Fibroblast of mammary gland (primary cell): ENCODE data around the gene CDK18.

Experiments used
- DNase-seq: peaks from one replicate; pipeline ENCODE4 v3.0.0-alpha.2; 2010; ENCODE audit warnings: low read depth
- H3K4me3 ChIP-seq: 2 replicates; pipeline ENCODE4 v1.5.1; 2011; ENCODE audit warnings: low read depth, mild to moderate bottlenecking, low read length, moderate library complexity; ENCODE audit not compliant: control insufficient read depth
- TF ChIP-seq, protein P1 (sequence below): conservative IDR thresholded peaks from 2 replicates; pipeline ENCODE4 v1.5.1; 2011; ENCODE audit warnings: low read depth, low read length, inconsistent platforms; ENCODE audit not compliant: control insufficient read depth, insufficient read depth

The CDK18 gene

DNA sequence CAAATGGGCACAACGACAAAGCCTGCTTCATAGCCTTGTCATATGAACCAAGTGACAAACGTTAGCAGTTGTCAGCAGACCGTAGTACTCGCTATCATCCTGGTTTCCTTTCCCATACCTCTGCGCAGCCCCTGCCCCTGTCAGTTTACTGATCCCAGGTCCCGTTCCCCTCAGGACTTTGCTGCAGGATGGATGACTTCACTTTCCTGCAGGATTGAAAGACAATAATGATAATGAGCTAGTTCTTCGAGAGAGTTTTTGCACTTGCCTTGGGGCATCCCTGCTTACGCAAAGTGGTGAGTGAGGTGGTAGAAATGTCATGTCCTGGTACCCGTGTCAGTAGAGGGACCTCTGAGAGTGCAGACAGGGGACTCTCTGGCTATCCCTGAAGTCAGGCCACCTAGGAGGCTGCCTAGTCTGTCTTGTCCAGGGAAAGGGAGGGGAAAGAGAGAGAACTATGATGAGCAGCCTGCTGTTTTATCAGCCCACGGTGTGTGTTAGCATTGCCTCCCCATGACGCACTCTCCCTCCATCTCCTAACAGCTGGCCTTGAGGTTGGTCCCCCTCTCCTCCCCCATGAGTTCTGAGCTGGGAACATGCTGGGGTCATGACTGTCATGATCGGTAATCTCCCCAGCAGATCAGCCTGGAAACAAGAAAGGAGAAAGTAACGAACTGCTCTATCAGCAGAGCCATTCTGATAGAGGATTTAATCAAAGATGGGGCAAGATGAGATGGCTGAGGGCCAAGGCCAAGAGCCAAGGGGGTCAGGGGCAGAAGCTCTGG lies 73.6 kb downstream of the CDK18 start:
- peak; percentile 18 for DNase-seq
- H3K4me3 ChIP-seq, result no peak overlapping the region
- TF ChIP-seq, protein P1, sequence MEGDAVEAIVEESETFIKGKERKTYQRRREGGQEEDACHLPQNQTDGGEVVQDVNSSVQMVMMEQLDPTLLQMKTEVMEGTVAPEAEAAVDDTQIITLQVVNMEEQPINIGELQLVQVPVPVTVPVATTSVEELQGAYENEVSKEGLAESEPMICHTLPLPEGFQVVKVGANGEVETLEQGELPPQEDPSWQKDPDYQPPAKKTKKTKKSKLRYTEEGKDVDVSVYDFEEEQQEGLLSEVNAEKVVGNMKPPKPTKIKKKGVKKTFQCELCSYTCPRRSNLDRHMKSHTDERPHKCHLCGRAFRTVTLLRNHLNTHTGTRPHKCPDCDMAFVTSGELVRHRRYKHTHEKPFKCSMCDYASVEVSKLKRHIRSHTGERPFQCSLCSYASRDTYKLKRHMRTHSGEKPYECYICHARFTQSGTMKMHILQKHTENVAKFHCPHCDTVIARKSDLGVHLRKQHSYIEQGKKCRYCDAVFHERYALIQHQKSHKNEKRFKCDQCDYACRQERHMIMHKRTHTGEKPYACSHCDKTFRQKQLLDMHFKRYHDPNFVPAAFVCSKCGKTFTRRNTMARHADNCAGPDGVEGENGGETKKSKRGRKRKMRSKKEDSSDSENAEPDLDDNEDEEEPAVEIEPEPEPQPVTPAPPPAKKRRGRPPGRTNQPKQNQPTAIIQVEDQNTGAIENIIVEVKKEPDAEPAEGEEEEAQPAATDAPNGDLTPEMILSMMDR, result no peak

DNA sequence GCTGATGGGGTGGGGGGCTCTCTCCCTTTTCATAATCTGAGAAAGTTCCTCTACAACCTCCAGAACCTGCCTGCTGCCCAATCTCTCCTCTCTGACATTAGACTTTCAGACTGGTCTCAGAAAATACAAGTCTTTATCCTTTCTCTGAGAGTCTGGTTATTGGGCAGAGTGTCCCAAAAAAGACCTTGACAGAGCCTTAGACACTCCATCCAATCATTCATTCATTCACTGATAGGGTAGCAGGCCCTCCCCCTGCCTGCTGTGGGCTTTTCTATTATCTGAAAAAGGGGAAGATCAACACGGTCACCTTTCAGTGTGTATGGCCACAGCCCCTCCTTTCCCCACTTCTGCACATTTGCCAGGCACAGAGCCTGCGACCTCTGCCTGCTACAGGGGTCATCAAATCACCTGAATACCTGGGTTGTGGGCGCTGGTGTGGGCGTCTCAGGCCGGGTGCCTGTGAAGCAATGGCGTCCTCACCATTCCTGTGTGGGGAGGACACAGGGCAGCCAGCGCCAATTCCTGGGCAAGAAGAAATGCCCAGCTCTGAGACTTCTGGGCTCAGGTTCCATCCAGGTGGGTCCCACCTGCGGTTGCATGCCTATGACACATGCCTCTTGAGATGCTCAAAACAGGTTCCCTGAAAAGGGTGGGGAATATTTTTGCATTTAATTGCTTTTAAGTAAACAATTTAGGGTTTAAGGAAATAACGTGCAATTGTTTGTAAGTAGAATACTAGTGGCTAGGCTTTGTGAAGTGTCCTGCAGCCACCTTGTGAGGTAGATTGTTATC lies 74.5 kb downstream of the CDK18 start:
- no peak overlapping the region for H3K4me3 ChIP-seq
- TF ChIP-seq, protein P1, result no peak
- no peak for DNase-seq

DNA sequence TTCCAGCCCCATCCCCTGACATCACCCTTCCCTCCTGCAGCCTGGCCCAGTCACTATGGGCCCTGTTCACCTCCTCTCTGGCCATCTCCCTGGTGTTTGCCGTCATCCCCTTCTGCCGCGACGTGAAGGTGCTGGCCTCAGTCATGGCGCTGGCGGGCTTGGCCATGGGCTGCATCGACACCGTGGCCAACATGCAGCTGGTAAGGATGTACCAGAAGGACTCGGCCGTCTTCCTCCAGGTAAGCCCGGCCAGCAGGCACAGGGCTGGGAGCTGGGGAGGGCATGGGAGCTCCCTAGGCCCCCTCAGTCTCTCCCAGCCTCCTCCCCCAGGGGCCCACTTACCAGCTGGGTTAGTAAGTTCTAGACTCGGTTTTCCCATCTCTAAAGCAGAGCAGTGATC lies 75.2 kb downstream of the CDK18 start:
- no peak for DNase-seq
- TF ChIP-seq, protein P1, result no peak
- no peak overlapping the region for H3K4me3 ChIP-seq

DNA sequence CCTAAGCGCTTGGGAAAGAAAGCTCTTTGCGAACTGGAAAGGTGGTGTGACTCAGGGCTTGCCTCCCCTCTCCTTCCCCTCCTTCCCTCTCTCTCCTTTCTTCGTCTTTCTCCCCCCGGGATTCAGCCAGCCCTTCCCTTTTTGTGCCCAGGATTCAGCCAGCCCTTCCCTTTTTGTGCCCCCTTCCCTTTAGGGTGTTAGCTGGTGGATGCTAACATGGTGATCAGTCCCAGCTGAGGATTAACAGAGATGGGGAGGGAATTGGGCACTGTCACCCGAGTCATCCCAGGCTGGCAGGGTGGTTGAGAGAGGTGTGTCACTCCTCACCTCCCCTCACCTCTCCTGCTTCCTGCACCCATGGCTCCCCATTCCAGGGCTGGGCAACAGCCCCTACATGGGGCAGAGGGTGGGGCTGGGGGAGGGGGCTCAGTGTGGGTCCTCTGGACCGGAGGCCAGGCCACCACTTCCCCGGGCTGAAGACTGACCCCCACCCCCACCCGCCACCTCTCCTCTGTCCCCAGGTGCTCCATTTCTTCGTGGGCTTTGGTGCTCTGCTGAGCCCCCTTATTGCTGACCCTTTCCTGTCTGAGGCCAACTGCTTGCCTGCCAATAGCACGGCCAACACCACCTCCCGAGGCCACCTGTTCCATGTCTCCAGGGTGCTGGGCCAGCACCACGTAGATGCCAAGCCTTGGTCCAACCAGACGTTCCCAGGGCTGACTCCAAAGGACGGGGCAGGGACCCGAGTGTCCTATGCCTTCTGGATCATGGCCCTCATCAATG lies 75.9 kb downstream of the CDK18 start:
- DNase-seq, result no peak
- no peak overlapping the region for H3K4me3 ChIP-seq
- TF ChIP-seq, protein P1, result no peak

DNA sequence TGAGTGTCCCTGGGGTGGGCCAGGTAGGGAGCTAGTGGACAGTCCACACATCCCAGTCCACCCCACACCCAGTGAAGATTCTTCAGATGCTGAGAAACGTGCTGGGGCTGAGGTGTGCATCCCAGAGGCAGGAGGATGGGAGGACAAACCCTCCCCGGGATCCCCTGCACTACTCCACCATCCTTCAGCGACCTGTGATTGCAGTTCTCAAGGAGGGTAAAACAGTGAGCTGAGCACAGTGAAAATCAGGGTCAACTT lies 76.4 kb downstream of the CDK18 start:
- H3K4me3 ChIP-seq, result no peak overlapping the region
- DNase-seq, result no peak
- TF ChIP-seq, protein P1, result no peak

DNA sequence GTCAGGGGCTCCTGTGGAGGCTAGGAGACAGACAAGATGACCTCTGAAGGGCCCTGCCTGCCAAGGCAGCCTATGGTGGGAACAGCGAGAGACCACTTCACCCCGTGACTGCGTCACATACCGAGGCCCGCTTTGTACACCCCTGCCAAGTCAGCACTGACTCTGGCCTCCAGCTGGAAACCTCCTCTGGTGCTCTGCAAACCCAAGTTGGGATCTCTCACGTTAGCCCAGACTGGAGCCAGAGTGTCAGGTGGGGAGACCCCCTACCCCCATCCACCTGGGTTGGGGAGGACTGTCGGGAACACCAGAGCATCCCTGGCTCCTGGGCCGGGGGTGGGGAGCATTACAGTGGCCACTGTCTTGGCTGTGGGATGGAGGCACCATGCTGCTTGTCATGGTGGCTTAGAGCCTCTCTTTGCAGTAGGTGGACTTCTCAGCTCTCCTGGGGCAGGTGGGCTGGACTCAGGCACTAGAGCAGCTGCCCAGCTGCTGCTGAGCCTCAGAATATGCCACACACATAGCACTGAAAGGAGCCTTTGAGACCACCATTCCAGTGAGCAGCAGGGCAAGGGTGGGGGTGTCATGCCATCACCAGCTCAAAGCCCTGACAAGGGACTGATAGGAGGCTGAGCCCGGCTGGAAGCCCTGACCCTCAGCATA lies 77.0 kb downstream of the CDK18 start:
- DNase-seq, result no peak
- TF ChIP-seq, protein P1, result no peak
- H3K4me3 ChIP-seq, result no peak overlapping the region
